PC-9 (cell line): ENCODE data around the gene ERMN. TPM values are rescaled to one million over a fixed set of nuclear protein-coding genes. Genes with fewer than 3 reads are reported as not detected.
"Not testable (repeated sequence)": the region's sequence is repeated elsewhere in the genome, so short reads cannot be mapped to it uniquely, and the experiment has no call there.

Experiments
- Bru-seq: library from RNA; stranded (reverse); fragments of 400-500 nt; gene quantifications from one replicate; lab custom pipeline; 2021; lab: Mats Ljungman, UMichigan
- BruChase-seq, 2 experiments: library from RNA; stranded (reverse); fragments of 400-500 nt; gene quantifications; one replicate each; lab custom pipeline; 2021; lab: Mats Ljungman, UMichigan
- BruUV-seq: library from RNA; stranded (reverse); fragments of 400-500 nt; replicated peaks from 2 replicates; lab custom pipeline; 2021; lab: Mats Ljungman, UMichigan
- CTCF ChIA-PET: fragments of 300-600 bp; sonication (Branson Sonifier 250); formaldehyde crosslinking; loops from one replicate; lab custom pipeline; 2022; ENCODE audit warnings: antibody characterized with exemption; lab: Charles Lee
- POLR2A ChIA-PET: fragments of 300-600 bp; sonication (Branson Sonifier 250); formaldehyde crosslinking; loops from one replicate; lab custom pipeline; 2022; ENCODE audit warnings: antibody characterized with exemption; ENCODE audit not compliant: unreplicated experiment; lab: Charles Lee
- DNase-seq, 2 experiments: peaks; one replicate each; pipeline versions ENCODE4 v3.0.0 to v3.0.0-alpha.2; 2015 to 2022; ENCODE audit warnings: mixed read lengths in 1 of 2
- H2AFZ ChIP-seq: fragments of 200-600 bp; sonication (generic); 2 replicates; pipeline ENCODE4 v1.8.1; 2017; ENCODE audit warnings: antibody characterized with exemption
- H3F3A ChIP-seq: fragments of 200-600 bp; sonication (generic); 2 replicates; pipeline ENCODE4 v1.8.1; 2017; ENCODE audit warnings: antibody characterized with exemption, mild to moderate bottlenecking, low read depth; ENCODE audit not compliant: insufficient read depth
- H3K27ac ChIP-seq: fragments of 200-600 bp; sonication (generic); 2 replicates; pipeline ENCODE4 v1.6.1; 2016; ENCODE audit warnings: mixed run types
- H3K27me3 ChIP-seq: fragments of 200-600 bp; sonication (generic); 2 replicates; pipeline ENCODE4 v1.6.1; 2016; ENCODE audit warnings: low read depth, mixed run types; ENCODE audit not compliant: insufficient read depth
- H3K36me3 ChIP-seq: fragments of 200-600 bp; sonication (generic); 2 replicates; pipeline ENCODE4 v1.6.1; 2016; ENCODE audit warnings: low read depth, mixed run types
- H3K4me1 ChIP-seq: fragments of 200-600 bp; sonication (generic); replicated peaks from 2 replicates; pipeline ENCODE4 v1.6.1; 2016; ENCODE audit warnings: mixed run types; ENCODE audit not compliant: insufficient read depth
- H3K4me2 ChIP-seq: fragments of 200-600 bp; sonication (generic); 2 replicates; pipeline ENCODE4 v1.6.1; 2017; ENCODE audit warnings: mixed run types
- H3K4me3 ChIP-seq: fragments of 200-600 bp; sonication (generic); 2 replicates; pipeline ENCODE4 v1.6.1; 2016; ENCODE audit warnings: mixed run types
- H3K79me2 ChIP-seq: fragments of 200-600 bp; sonication (generic); 2 replicates; pipeline ENCODE4 v1.6.1; 2017; ENCODE audit warnings: low read depth, mixed run types
- H3K9me2 ChIP-seq: fragments of 200-600 bp; sonication (generic); 2 replicates; pipeline ENCODE4 v1.8.1; 2017; ENCODE audit warnings: mild to moderate bottlenecking; ENCODE audit not compliant: insufficient read depth
- H3K9me3 ChIP-seq: fragments of 200-600 bp; sonication (generic); 2 replicates; pipeline ENCODE4 v1.8.1; 2016; ENCODE audit warnings: low read depth; ENCODE audit not compliant: insufficient read depth
- H4K20me1 ChIP-seq: fragments of 200-600 bp; sonication (generic); 2 replicates; pipeline ENCODE4 v1.8.1; 2017; ENCODE audit not compliant: insufficient read depth
- CTCF ChIP-seq: fragments of 200-600 bp; sonication (generic); conservative IDR thresholded peaks from 2 replicates; pipeline ENCODE4 v1.6.1; 2017; ENCODE audit warnings: mixed run types, antibody characterized with exemption, mild to moderate bottlenecking, moderate library complexity
- EZH2 ChIP-seq: fragments of 200-600 bp; sonication (generic); IDR thresholded peaks from 2 replicates; pipeline ENCODE4 v1.8.0; 2017; ENCODE audit warnings: antibody characterized with exemption, low read depth
- intact Hi-C: fragments of 100-400 bp; cut with micrococcal nuclease; formaldehyde crosslinking; loops from one replicate; pipeline ENCODE4 v1.10.0; 2022; ENCODE audit not compliant: unreplicated experiment
- long read RNA-seq: library from polyadenylated mRNA; stranded (forward); transcript quantifications from one replicate; pipeline ENCODE4 v2.0.0, GENCODE V29; 2022
- total RNA-seq: library from RNA; stranded (reverse); gene quantifications from 2 replicates; pipeline ENCODE4 v1.2.3, GENCODE V29; 2021

The ERMN gene, protein sequence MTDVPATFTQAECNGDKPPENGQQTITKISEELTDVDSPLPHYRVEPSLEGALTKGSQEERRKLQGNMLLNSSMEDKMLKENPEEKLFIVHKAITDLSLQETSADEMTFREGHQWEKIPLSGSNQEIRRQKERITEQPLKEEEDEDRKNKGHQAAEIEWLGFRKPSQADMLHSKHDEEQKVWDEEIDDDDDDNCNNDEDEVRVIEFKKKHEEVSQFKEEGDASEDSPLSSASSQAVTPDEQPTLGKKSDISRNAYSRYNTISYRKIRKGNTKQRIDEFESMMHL
- total RNA-seq (not detected in 2 replicates), Bru-seq, nascent RNA (not detected), BruChase-seq, experiment 1, labeled RNA remaining after a 2-hour chase (not detected), BruChase-seq, experiment 2, labeled RNA remaining after a 6-hour chase (not detected)
- long read RNA-seq = 0 reads

GRCh38 chr2:157325786-157326185 is at the start of gene ERMN:
Gene ERMN (minus strand): TSS chr2:157325824. CDS start chr2:157325642, 182 bp downstream.
- ChIA-PET POLR2A (interaction anchor here (0.7 kb wide), 1 partner anchor 843 kb away, joined by 5 read pairs; no protein-coding TSS in a partner anchor), CTCF (no interaction called here)
- H3K4me3 ChIP-seq = no peak within 1 kb of the TSS

GRCh38 chr2:157375384-157375783 is 49.8 kb upstream of the ERMN start:
- intact Hi-C loops = no loop called here
- Histone ChIP-seq H3K4me1 (no peaks in the 10 kb centered on the region), H3K9me2 (no peaks in the 10 kb centered on the region), H3K4me3 (no peak overlapping the region), H3K79me2 (no peaks in the 10 kb centered on the region), H4K20me1 (no peaks in the 10 kb centered on the region), H3K4me2 (no peak overlapping the region), H3K27ac (no peak overlapping the region), H2AFZ (no peak overlapping the region), H3K27me3 (no peaks in the 10 kb centered on the region), H3K9me3 (no peaks in the 10 kb centered on the region), H3K36me3 (no peaks in the 10 kb centered on the region), H3F3A (no peaks in the 10 kb centered on the region)
- no TSS peak for BruUV-seq
- POLR2A ChIA-PET = no interaction called here
- CTCF ChIA-PET = no interaction called here
- TF ChIP-seq EZH2 = no peak
- TF ChIP-seq CTCF = no peak
- DNase-seq = no peak

More at GRCh38 chr2:157325786-157326185, at the start of gene ERMN:
- no peak within 1 kb of the TSS for H3K27ac ChIP-seq
- H3K9me3 ChIP-seq = no peaks in the 10 kb centered on the region
- no peaks in the 10 kb centered on the region for H3K4me1 ChIP-seq
- TF ChIP-seq EZH2 (no peak), CTCF (no peak)
- no TSS peak for BruUV-seq
- H3K9me2 ChIP-seq = no peaks in the 10 kb centered on the region
- H3F3A ChIP-seq = no peaks in the 10 kb centered on the region
- no peak within 1 kb of the TSS for H2AFZ ChIP-seq
- no peaks in the 10 kb centered on the region for H3K36me3 ChIP-seq
- DNase-seq = no peak
- intact Hi-C loops = no loop called here
- no peak within 1 kb of the TSS for H3K4me2 ChIP-seq
- no peaks in the 10 kb centered on the region for H4K20me1 ChIP-seq
- H3K79me2 ChIP-seq = no peaks in the 10 kb centered on the region
- H3K27me3 ChIP-seq = no peaks in the 10 kb centered on the region

GRCh38 chr2:157368508-157368907 is 42.9 kb upstream of the ERMN start:
- DNase-seq = not testable (repeated sequence)

More at GRCh38 chr2:157368508-157368907, 42.9 kb upstream of the ERMN start:
- H3K4me2 ChIP-seq, H3K79me2 ChIP-seq, H3K27me3 ChIP-seq, POLR2A ChIA-PET, H3K4me3 ChIP-seq, H3F3A ChIP-seq, BruUV-seq, H4K20me1 ChIP-seq, H3K9me3 ChIP-seq, H3K36me3 ChIP-seq, H2AFZ ChIP-seq, H3K9me2 ChIP-seq, intact Hi-C loops, H3K4me1 ChIP-seq, H3K27ac ChIP-seq, CTCF ChIA-PET: not testable (repeated sequence)
